ENCODE measurements around the gene MCM3AP.

MCM3AP gene

DNA sequence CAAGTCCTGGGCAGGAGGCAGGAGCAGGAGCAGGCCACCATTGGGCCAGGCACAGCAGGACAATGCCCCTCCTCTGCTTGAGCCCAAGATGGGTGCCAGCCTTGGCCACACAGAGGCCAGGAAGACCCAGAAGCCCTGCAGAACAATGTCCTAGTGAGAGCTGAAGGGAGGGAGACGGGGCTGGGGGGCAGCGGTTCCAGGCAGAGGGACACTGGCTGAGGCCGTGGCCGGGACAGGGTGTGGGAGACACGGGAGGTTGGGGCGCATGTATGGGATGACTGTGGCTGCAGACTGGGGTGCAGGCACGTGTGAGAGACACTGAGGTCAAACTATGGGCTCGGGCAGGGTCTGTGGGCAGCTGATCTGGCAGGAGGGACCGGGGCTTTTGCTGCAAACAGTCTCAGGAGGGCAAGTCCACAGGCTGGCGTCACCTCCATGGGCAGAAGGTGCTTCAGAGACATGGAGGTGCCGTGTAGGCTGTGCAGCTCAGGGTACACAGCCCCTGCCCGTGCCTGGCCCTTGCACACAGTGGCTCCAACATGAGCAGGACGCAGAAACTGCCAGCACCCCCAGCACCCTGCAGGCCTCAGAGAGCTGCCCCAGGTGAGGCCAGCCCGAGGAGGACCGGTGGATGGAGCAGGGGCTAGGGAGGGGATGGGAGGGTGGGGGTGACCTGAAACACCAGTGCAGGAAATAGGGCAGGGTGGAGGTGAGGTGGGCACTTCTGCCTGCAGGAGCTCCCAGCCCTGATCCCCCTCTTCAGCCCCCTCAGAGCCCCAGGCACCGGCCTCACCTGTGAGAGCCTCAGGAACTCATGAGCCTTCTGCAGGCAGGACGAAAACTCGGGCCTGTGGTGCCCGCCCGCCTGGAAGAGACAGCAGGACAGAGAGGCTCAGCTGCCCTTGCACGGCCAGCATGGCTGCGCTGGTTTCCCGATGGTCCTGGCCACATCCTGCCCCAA lies 76.4 kb downstream of the MCM3AP start:
- Histone ChIP-seq H3K27me3 (ENCODE audit: insufficient read depth, low read length) (no peaks in the 10 kb centered on the region), H4K20me1 (ENCODE audit: insufficient read depth, low read length) (no peaks in the 10 kb centered on the region), H3K4me2 (ENCODE audit: low read length) (no peak overlapping the region), H3K36me3 (ENCODE audit: insufficient read depth, low read length) (peaks cover 77% of the 10 kb centered on the region), H3K4me1 (ENCODE audit: insufficient read depth, low read length, severe bottlenecking) (no peaks in the 10 kb centered on the region), H3K9me3 (ENCODE audit: low read length) (no peaks in the 10 kb centered on the region), H3K9ac (ENCODE audit: low read length) (no peak overlapping the region), H3F3A (ENCODE audit: insufficient read depth, low read length) (0 out of 2 replicates have a peak, but pooled peaks cover 3% of the 10 kb centered on the region), H3K4me3 (ENCODE audit: low read depth, low read length, poor library complexity, severe bottlenecking) (no peak overlapping the region), H2AFZ (ENCODE audit: low read length) (no peak overlapping the region), H3K27ac (ENCODE audit: low read depth, low read length, poor library complexity, severe bottlenecking) (no peak overlapping the region), H3K79me2 (ENCODE audit: insufficient read depth, low read length) (no peaks in the 10 kb centered on the region), H3K9me2 (ENCODE audit: low read depth, low read length) (no peaks in the 10 kb centered on the region)
- no peak for TF ChIP-seq EZH2 (IDR thresholded peaks at IDR 0.05; ENCODE audit: borderline replicate concordance, low read length)
- TF ChIP-seq, protein P1, sequence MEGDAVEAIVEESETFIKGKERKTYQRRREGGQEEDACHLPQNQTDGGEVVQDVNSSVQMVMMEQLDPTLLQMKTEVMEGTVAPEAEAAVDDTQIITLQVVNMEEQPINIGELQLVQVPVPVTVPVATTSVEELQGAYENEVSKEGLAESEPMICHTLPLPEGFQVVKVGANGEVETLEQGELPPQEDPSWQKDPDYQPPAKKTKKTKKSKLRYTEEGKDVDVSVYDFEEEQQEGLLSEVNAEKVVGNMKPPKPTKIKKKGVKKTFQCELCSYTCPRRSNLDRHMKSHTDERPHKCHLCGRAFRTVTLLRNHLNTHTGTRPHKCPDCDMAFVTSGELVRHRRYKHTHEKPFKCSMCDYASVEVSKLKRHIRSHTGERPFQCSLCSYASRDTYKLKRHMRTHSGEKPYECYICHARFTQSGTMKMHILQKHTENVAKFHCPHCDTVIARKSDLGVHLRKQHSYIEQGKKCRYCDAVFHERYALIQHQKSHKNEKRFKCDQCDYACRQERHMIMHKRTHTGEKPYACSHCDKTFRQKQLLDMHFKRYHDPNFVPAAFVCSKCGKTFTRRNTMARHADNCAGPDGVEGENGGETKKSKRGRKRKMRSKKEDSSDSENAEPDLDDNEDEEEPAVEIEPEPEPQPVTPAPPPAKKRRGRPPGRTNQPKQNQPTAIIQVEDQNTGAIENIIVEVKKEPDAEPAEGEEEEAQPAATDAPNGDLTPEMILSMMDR (IDR thresholded peaks at IDR 0.05; ENCODE audit: low read length), result no peak

GRCh38 chr21:46207920-46208591 lies 77.4 kb downstream of the MCM3AP start:
- Histone ChIP-seq H3K4me2 (ENCODE audit: low read length) (no peak overlapping the region), H3K36me3 (ENCODE audit: insufficient read depth, low read length) (peaks cover 77% of the 10 kb centered on the region)

More at GRCh38 chr21:46207920-46208591, 77.4 kb downstream of the MCM3AP start:
- Histone ChIP-seq H3K27me3 (ENCODE audit: insufficient read depth, low read length) (no peaks in the 10 kb centered on the region), H3K27ac (ENCODE audit: low read depth, low read length, poor library complexity, severe bottlenecking) (no peak overlapping the region), H4K20me1 (ENCODE audit: insufficient read depth, low read length) (no peaks in the 10 kb centered on the region), H3K9me3 (ENCODE audit: low read length) (no peaks in the 10 kb centered on the region), H3K4me3 (ENCODE audit: low read depth, low read length, poor library complexity, severe bottlenecking) (no peak overlapping the region), H3K79me2 (ENCODE audit: insufficient read depth, low read length) (no peaks in the 10 kb centered on the region), H3K4me1 (ENCODE audit: insufficient read depth, low read length, severe bottlenecking) (no peaks in the 10 kb centered on the region), H3F3A (ENCODE audit: insufficient read depth, low read length) (0 out of 2 replicates have a peak, but pooled peaks cover 3% of the 10 kb centered on the region), H3K9me2 (ENCODE audit: low read depth, low read length) (no peaks in the 10 kb centered on the region), H2AFZ (ENCODE audit: low read length) (no peak overlapping the region), H3K9ac (ENCODE audit: low read length) (no peak overlapping the region)
- TF ChIP-seq, protein P1 (IDR thresholded peaks at IDR 0.05; ENCODE audit: low read length), result no peak
- TF ChIP-seq EZH2 (IDR thresholded peaks at IDR 0.05; ENCODE audit: borderline replicate concordance, low read length), result no peak

Data from OCI-LY1 (cell line).